Islet of Langerhans (tissue), 1 donor: Measurements from ENCODE around the gene PITPNC1.
"Not testable (repeated sequence)": the region's sequence is repeated elsewhere in the genome, so short reads cannot be mapped to it uniquely, and the experiment has no call there.

ENCODE experiments used
- FAIRE-seq: peaks from one replicate; lab custom pipeline; 2011; peaks lifted over from hg19 to GRCh38; lab: Jason Lieb, UNC

Gene PITPNC1

DNA sequence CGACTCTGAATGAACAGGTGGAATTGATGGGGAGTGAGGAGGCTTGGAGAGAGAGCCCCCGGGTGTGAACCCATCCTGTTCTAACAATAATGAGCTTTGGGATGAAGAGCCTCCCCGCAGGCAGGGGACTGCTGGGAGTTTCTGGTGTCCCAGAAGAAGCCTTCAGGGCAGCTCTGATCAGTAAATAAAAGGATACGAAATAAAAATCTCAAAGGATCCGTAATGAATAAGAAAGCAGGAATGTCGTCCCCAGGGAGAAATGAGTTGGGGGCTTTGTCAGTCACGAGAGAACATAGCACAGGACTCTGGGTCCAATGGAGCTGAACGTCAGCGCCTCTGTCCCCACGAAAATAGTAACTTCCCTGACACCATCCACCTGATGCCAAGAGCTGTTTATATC, 113.4 kb downstream of the PITPNC1 start:
- FAIRE-seq, result no peak

DNA sequence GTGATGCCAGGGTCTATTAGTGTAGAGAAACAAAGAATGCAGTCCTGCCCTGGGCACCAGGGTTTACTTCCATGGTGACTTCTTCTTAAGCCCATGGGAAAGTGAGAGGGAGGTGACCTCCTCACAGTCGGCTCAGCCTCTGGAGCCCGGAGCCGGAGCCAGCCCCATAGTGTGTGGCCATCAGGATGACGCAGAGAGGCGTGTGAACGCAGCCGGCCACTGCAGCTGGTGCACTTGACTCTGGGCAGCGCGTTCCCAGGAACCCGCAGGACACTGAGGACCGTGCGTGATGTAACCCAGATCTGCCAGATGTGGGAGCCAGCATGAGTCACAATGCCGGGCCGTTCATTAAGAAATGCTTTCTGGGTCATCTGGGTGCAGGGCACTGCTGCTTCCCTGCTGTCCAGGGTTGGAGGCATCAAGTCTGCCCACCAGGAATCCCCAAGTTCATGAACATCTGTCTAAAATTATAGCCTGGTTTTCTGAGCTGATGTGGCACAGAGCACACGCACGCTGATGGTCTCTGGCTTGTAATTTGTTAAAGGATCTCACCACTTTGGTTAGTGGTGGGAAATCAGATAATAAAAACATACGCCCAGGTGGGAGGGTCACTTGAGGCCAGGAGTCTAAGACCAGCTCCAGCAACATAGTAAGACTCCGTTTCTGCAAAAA, 114.1 kb downstream of the PITPNC1 start:
- no peak for FAIRE-seq

DNA sequence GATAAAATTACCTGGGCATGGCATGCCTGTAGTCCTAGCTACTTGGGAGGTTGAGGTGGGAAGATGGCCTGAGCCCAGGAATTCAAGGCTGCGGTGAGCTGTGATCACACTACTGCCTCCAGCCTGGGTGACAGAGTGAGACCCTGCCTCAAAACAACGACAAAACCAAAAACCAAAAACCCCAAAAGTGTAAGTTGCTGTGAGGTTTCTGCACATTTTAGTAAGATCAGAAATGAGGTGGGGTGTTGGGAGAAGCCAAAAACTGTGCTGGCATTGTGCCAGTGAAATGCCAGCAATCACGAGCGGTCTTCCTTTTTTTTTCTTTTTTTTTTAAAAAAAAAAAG, 114.6 kb downstream of the PITPNC1 start:
- no peak for FAIRE-seq

DNA sequence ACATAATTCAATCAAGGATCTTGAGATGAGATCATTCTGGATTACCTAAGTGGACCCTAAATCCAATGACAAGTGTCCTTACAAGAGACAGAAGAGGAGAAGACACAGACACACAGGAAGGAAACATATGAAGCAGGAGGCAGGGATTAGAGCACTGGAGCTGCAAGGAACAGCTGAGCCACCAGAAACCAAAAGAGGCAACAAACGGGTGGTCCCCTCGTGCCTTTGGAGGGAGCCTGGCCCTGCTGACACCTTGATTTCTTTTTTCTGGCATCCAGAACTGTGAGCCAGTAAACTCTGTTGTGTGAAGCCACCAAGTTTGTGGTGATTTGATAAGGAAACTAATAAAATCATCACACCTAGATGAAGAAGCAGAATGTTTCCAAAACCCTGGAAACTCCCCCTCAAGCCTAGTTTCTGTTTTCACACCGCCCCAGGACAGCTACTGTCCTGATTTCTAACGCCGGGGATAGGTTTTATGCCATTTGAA, 115.2 kb downstream of the PITPNC1 start:
- FAIRE-seq, result no peak

DNA sequence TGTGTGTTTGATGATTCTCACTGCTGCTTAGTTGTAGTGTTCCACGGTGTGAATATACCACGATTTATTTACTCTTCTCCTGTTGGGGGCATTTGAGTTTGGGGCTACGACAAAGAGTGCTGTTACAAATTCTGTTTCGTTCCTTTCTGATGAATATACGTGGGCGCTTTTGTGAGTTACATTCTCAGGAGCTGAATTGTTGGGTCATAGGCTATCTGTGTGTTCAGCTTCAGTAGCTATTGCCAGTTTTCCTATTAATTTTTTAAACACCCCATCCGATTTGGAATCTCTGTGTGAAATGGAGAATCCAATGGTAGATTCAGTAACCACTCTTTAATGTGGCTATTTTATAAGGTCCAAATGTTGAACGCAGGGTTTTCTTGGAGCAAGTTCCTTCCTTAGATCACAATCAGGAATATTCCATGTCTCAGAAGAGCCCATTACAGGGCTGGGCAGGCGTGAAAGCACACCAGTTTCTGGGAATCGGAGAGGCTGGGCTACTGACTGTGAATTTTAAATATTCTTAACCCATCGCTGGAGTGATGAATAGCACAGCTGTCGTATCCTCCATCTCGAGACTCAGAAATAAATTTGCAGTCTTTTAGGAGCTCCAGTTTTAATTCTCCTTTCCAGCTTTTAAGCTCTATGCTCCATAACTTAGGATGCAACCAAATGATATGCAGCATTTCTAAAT, 115.9 kb downstream of the PITPNC1 start:
- no peak for FAIRE-seq

DNA sequence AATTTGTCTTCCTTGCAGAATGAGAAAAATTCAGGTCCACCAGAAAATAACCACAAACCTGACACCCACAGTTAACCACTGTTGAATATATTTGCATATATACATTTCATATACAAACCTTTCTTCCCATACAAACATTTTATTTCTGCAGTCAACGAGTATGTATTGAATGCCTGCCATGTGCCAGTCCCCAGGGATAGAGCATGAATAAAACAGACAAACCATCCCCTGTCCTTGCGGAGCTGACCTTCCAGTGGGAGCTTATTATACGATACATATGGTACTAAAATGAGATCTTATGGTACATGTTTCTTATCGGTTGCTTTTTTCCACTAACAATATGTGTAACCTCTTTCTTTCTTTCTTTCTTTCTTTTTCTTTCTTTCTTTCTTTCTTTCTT, 116.7 kb downstream of the PITPNC1 start:
- FAIRE-seq, result no peak

DNA sequence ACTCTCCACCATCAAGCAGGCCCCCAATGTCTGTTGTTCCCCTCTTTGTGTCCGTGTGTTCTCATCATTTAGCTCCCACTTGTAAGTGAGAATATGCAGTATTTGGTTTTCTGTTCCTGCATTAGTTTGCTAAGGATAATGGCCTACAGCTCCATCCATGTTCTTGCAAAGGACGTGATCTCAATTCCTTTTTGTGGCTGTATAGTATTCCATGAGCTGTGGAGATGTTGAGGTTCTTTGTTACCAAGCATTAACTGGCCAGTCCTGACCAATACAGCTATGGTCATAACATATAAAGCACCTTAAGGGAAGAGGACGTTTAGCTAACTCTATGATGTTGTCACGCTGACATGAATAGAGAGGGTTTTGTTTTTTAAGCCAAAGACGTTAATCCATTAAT, 118.5 kb downstream of the PITPNC1 start:
- not testable (repeated sequence) for FAIRE-seq

DNA sequence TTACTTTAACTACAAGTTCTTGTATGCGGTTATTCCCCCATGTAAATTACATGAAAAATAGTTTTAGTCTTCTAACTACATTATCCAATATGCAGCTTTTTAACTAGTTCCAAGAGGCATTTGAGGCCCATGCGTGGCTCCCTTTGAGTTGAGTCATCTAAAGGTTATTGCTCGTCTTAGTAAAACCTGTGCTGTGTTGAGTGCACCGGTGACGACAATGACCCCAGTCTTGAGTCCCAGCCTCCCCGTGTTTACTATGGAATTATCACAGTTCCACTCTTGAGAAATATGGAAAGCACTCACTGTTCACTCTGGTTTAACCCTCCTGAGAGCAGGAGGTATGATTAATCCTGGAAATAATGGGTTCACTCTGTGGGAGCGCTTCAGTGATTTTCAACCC, 119.2 kb downstream of the PITPNC1 start:
- FAIRE-seq, result no peak

DNA sequence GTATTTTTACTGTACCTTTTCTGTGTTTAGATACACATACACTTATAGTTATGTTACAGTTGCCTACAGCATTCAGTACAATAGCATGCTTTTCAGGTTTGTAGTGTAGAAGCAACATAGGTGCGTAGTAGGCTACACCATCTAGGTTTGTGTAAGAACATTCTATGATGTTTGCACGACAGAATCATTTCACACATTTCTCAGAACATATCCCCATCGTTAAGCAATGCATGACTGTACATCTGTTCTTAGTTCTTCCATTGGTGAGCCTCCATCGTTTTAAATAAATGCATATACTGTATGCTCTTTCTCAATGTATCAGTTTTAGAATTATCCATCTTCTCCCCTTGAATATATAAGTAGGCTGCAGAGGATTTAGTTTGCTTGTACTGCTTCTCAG, 122.6 kb downstream of the PITPNC1 start:
- no peak for FAIRE-seq

DNA sequence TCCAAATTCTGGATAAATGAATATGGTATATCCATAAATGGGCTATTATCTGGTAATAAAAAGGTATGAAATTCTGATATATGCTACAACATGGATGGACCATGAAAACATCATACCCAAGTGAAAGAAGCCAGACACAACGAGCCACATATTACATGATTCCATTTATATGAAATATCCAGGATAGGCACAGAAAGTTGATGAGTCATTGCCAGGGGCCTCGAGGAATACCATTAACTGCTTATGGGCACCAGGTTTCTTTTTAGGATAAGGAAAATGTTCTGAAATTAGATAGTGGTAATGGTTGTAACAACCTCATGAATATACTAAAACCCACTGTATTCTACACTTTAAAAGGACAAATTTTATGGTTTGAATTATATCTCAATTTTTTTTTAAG, 123.2 kb downstream of the PITPNC1 start:
- no peak for FAIRE-seq

DNA sequence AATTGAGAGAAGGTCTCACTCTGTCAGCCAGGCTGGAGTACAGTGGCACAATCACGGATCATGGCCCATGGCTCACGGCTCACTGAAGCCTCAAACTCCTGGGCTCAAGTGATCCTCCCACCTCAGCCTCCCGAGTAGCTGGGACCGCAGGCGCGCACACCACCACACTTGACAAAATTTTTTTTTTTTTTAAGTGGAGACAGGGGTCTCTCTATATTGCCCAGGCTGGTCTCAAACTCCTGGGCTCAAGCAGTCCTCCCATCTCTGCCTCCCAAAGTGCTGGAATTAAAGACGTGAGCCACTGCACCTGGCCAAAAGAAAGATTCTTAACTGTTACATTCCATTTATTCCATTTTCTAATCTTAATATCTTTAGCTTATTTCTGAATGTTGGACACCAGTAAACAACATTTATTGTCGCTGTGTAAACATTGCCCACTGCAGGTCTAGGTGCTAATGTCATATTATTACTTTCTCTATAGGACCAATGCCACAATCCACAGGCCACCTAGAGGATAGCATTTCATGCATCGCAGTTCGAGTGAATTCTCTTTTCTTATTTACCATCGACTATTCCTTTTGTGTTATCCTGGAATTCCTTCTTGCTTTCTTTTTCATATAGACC, 123.7 kb downstream of the PITPNC1 start:
- FAIRE-seq, result no peak

DNA sequence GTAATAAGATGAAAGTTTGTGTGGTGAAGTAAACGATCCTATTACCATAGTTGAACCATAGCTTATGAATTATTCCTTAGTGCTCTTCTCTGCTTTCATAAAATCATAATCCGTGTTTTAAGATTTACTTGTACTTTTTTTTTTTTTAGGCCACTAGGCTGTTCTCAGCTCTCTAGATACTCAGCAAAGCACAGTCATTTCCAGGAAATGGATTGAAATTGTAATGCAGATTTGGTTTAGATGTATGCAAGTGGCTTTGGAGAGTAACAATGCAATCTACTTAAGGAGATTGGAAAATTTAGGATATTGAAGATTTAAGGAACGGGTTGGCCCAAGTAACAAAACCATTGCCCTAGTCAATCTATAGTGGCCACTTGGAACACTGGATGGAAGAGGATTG, 125.1 kb downstream of the PITPNC1 start:
- FAIRE-seq, result no peak

DNA sequence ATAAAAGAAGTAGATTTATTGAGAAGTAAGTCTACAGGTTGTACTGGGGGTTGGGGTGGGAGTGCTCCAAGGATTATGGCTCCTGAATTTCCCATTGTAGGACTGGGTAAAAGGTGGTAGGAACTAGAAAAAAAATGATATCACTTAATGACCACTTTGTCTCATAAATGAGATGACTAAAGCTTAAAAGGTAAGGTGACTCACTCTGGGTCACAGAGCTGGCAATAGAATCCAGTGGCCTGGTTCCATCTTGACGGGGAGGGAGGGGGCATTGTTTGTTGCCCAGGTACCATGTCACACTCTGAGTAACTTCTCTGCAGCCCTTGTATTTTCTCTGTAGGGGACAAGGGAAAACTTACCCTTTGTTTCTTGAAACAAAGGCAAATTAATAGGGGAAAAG, 126.1 kb downstream of the PITPNC1 start:
- FAIRE-seq, result peak; percentile 88

DNA sequence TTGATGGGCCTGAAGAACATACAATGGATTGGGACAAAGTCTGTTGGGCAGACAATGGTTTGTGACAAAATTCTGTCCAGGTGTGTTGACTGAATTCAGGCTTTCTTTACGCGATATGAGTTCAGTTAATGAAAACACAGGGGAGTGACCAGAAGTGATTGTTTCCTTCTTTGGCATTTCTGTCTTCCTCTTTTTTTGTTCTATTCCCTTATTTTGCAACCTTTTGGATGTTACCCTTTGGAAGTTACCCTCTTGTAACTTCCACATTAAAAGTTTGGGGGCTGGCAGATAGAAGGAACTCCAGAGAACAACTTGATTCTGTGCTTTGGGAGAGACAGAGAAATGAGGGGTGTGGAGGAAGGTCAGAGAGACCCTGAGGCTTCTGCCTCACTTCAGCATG, 126.7 kb downstream of the PITPNC1 start:
- no peak for FAIRE-seq

DNA sequence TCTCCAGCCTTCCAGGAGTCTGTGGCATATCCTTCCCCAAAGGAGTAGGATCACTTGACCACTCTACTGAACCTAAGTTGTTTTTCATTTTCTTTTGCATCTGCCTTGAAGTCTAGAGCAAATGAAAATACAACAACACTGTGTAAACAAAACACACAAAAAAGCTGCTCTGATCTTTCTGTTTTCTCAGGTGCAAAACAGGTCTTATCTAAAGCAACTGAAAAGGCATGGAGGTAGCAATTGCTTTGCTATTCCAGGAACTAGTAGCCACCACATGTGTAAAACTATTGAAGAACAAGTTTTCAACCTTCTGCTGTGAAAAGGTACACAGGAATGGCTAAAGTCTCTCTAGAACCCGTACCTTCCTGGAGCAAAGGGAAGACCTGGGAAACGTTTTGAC, 127.1 kb downstream of the PITPNC1 start:
- no peak for FAIRE-seq

DNA sequence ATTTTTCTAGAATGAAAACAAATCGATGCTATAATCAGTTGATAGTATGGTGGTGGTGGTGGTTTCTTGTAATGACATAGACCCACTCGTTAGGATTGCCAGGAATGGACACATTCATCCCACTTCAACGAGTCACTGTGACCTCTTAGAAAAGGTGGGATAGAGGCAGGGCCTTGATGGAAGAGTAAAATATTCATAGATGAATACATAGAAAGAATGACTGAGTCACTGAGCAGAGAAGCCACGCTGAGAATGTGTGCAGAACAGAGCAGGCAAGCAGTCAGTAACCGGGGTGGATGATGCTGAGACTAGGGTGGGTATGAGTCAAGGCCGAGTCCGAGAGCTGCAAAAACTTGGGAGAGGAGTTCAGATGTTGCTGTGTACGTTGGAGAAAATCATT, 129.9 kb downstream of the PITPNC1 start:
- no peak for FAIRE-seq

DNA sequence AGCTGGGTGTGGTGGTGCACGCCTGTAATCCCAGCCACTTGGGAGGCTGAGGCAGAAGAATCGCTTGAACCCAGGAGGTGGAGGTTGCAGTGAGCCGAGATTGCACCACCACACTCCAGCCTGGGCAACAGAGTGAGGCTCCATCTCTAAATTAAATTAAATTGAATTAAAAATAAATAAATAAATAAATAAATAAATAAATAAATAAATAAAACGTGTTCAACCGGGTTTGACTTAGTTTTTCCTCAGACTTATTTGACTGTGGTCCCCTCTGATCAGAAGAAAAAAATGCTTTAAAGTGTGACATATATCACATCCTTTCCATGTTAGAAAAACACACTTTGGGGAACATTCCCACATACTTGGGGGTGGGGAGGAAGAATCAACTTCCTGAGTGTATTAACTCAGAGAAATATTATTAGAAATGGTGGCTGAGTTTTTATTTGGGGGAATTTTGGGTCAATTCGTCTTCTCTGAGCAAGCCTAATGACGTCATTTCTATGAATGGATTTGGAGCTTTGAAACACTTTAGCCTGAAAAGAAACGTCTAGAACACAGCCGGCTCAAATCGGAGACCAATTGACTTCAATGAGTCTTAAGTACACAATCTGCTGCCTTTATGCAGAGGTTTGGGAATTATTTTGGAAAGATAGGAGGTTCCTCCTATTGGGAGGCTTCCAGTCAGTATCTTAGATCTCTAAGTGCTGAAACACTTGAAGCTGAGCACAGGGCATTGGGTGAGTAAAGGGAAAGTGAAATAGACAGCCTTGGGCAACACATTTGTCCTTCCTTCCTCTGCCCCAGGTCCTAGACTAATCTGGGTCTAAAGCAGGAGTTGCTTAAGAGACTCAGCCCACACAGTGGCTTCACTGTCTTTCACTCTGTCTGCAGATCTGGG, 132.6 kb downstream of the PITPNC1 start:
- FAIRE-seq, result peak; percentile 33

DNA sequence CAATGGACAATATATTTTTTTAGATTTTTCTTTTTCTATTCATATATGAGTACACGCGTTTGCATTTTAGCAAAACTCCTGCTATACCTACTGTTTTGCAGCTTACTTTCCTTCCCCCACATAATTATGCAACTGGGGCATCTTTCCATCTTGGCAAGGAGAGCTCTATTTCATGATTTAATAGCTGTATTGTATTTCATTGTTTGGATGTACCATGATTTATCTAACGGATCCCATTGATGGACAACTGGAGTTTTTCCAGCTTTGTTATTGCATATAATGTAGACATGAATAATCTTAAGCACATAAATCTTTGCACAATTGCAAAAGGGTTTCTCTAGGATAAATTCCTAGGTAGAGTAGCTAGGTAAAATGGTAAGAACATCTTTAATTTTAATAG, 133.9 kb downstream of the PITPNC1 start:
- no peak for FAIRE-seq

DNA sequence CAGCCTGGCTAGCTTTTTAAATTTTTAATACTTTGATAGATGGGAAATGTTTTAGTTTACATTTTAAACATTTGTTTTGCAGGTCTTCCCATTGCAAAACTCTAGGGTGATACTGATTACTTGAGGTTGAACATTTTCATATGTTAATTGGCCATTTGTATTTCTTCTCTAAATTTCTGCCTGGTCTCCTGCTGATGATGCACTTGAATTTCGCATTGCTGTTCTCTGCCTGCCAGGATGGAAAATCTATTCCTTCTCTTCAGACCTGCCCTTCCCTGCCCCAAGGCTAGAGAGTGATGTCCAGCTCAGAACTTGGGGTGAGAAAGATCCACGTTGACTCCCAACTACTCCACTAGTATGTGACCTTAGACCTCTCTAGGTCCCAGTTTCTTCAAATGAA, 134.7 kb downstream of the PITPNC1 start:
- no peak for FAIRE-seq

DNA sequence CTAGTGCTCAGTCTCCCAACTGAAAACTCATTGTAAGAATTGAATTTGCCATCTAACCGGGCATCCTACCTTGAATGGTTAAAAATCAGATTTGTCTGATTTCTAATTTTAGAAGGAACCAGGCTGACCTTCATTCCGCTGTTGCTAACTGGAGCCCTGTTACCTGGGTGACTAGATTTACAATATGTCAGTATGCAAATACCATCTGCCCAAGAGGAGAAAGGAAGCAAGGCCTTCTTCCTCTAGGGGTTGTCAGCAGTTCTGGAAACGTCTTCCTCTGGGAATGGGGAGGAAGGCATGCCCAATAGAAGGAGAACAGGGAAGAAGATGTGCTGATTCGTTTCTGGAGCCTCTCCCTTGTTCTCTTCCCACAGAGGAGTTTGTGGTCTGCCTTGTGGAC, 137.9 kb downstream of the PITPNC1 start:
- peak; percentile 100 for FAIRE-seq

DNA sequence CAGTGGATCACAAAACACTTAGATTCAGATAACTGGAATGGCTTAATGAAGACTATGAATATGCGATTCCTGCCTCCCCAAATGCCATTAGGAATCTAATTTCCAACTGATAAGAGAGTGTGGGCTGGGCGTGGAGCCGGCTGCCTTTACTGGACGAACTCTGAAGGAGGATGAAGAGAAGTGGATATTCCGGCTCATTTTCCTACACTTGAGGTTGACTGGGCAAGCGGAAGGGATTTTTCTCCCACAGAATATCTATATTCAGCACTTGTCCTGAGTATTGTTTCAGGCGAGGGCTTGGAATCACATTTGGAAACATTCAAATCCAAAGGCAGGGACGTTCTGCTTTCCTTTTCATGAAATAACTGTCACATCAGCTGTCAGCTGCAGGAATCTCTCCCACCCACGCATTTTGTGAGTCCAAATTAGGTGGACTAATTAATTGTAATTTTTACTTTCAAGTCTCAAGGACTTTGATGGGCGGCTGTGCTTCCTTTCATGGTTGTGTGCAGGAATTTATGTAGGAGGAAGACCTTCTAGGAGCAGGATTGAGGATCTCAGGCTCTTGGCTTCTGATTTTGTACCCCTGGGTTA, 138.5 kb downstream of the PITPNC1 start:
- FAIRE-seq, result no peak

DNA sequence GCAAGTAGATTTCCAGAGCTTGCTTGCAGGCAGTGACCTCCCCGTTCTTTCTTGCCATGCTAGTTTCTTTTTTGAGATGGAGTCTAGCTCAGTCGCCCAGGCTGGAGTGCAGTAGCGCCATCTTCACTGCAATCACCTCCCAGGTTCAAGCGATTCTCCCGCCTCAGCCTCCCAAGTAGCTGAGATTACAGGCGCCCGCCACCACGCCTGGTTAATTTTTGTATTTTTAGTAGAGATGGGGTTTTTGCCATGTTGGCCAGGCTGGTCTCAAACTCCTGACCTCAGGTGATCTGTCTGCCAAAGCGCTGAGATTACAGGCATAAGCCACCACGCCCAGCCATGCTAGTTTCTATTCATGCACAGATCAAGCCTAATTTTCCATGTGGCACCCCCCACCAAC, 139.5 kb downstream of the PITPNC1 start:
- not testable (repeated sequence) for FAIRE-seq
